Measurements from ENCODE around the gene BEGAIN. TPM values are rescaled to one million over a fixed set of nuclear protein-coding genes. Genes with fewer than 3 reads are reported as not detected.

The BEGAIN gene
- total RNA-seq, 1 experiment from 2014 or later: 0.24 TPM

DNA sequence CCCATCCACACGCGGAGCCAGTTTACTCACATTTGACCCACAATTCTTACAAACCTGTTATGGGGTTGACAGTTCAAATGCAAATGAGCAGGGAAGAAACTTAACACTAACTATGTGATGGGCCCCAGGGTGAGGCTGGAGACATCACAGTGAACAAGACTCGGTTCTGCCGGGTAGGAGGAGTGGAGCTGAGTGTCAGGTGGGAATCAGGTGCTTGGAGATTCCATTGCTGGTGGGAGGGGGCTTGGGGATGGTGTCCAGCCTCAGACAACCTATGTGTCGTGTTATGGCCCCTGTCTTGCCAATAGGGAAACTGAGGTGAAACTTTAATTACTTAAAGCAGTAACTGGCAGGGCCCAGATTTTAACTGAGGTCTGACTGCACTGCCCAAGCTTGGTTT is 41.9 kb downstream of the BEGAIN start:
- DNase-seq (ENCODE audit: low read depth): no peak
- in situ Hi-C loops (cut with HindIII; ENCODE audit: low pct_unique_long_range_greater_than_20kb, low sequenced_read_pairs): no loop called here

DNA sequence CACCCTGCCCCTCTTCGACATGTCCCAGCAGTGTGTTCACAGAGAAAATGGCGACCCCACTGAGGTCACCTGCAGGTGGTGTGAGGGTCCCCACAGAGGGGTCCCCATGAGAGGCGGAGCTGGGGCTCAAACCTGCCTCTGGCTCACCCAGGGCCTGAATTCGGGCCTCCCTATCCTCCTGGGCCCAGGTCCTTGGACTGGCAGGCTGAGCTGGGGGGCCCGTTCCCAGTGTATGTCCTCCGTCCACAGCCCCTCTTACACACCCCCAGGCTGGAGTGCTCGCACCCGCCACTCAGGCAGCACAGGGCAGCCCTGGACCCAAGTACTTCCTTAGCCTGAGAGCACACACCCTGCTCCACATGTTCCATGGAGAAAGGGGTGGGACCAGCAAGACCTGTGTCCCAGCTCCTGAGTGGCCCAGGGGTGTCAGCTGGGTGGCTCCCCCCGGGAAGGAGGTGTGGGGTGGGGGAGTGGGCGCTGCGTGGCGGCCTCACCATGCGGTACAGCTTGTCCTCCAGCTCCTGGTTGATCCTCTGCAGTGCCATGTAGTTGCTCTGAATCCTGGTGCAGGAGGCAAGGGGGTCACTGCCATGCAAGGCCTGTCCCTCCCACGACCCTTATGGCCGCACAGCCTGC is 42.6 kb downstream of the BEGAIN start:
- in situ Hi-C loops (cut with HindIII; ENCODE audit: low pct_unique_long_range_greater_than_20kb, low sequenced_read_pairs): no loop called here

DNA sequence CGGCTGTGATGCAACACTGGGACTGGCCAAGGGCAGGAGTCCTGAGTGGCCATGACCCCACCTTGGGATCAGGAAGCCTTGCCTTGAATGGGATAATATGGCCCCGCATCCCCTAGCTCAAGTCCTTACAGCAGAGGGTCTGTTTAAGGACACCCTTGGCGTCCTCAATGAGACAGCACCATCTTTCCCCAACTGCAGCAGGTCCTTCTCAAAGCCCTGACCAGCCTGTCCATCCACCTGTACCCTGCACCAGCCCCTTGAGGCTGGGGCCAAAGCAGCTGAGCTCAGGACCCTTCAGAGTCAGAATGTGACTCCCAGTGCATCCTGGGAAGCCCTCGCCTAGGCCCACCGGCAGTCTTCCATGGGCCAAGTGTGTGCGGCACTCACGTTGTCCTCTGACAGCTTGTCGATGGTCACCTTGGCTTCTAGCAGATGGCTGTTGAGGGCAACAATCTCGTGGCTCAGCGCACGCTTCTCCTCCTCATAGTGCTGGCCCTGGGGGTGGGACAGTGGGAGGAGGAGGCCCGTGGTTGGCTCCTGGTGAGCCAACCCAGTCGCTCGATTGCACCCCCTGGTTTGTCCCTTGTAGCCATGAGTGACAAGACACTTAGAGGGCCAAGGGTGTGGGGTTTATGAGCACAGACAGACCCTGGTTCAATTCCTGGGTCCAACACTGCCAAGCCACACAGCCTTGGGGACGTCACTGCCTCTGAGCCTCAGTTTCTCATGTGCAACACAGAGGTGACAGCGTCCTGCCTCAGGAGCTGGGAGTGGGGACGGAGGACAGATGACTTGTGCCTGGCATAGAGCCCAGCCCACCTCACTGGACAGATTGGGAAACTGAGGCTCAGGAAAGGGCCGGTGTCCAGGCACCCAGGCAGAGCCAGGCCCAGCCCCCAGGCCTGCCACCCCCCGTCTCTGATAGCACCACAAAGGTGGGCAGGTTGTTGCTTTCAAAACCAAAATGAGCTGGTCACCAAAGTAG is 43.5 kb downstream of the BEGAIN start:
- no peak for DNase-seq (ENCODE audit: low read depth)
- in situ Hi-C loops (cut with HindIII; ENCODE audit: low pct_unique_long_range_greater_than_20kb, low sequenced_read_pairs): no loop called here

More for the DNA sequence above, 42.6 kb downstream of the BEGAIN start:
- DNase-seq (ENCODE audit: low read depth): no peak

DNA sequence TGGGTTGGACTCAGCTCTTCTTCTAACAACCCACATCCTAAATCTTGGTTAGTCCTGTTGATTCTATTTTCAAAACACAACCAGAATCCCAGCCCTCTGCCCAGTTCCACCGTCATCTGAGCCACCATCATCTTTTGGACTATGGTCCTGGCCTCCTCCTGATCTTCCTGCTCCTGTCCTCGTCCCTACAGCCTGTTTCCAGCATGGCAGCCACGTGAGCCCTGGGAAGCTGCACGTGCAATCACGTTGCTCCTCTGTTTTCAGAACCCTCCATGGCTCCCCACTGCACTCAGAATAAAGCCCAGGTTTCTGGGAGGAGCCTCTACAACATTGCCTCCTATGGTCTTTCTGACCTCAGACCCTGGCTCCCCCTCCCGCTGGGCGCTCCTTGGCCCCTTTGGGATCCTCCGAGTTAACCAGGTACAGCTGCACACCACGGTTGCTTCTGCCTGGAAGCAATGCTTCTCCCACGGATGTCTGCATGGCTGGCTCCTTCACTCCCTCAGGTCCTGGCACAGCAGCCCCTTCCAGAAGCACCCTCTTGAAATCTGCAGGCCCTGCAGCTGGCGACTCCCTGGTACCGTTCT is 44.5 kb downstream of the BEGAIN start:
- no peak for DNase-seq (ENCODE audit: low read depth)
- in situ Hi-C loops (cut with HindIII; ENCODE audit: low pct_unique_long_range_greater_than_20kb, low sequenced_read_pairs): no loop called here

DNA sequence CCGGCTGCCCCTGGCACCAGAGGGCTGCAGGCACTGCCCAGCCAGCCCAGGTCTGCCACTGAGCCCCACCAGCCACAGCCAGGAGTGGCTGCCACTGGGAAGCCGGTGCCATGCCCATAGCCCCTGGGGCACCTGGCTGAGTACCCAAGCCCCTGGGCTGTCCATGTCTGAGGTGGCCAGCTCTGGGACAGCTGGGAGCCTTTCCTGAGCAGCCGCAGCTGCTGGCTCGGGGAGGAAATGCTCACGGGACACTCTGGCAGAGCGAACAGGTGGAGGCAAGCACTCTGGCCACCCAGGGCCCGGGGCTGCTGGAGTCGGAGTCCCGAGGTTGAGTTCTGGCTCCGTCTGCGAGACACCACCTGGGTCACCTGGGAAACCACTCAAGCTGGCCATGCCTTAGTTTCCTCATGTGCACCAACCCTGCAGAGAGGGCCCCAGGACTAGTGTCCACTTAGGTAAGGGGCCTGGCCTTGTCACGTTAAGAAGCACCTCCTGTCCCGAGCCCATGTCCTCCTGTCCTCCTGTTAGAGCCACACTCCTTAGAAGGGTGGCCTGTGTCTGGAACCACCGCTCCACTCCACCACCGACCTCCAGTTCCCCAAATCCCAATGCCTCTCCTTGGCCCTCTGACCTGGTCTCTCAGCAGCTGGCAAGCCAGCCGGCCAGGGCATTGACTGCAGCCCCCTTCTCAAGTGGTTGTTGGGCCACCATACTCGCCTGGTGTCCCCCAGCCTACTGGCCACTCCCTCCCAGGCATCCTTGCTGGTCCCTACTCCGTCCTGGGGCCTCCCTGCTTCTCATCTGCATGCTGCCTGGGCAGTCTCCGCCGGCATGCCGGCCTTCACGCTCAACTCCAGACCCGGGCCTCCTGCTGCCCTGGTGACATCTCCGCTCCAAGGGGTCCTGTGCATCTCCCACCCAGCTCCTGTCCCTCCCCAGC is 45.3 kb downstream of the BEGAIN start:
- DNase-seq (ENCODE audit: low read depth): no peak
- in situ Hi-C loops (cut with HindIII; ENCODE audit: low pct_unique_long_range_greater_than_20kb, low sequenced_read_pairs): no loop called here

DNA sequence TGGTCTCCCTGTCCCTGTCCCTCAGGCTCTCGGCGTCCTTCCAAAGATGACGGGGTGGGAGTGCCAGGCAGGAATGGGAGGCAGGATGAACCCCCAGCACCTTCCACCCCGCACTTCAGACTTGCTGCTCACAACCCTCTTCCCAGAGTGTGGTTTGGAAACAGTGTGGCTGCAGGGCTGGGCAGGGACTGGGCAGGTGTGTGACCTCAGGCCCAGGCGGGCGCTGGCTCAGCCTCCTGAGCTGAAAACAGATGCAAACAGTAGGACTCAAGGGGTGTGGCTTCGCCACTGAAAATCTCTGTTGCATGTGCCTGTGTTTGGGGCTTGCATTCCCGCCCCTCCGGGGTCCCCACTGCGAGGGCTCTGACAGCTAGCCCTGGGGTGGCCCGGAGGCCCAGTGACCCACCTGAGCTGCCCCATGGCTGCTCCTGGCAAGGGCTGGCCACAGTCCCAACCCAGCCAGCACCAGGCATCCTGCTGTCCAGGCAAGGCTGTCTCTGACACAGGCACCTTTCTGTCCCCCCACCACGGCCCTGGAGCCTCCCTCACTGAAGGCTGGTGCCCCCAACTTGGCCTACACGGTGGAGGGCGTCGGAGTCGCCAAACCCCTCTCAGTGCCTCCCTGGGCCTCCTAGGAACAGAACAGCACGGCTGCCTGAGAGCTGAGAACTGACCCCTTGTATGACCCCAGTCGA is 46.1 kb downstream of the BEGAIN start:
- in situ Hi-C loops (cut with HindIII; ENCODE audit: low pct_unique_long_range_greater_than_20kb, low sequenced_read_pairs): no loop called here
- DNase-seq (ENCODE audit: low read depth): no peak

DNA sequence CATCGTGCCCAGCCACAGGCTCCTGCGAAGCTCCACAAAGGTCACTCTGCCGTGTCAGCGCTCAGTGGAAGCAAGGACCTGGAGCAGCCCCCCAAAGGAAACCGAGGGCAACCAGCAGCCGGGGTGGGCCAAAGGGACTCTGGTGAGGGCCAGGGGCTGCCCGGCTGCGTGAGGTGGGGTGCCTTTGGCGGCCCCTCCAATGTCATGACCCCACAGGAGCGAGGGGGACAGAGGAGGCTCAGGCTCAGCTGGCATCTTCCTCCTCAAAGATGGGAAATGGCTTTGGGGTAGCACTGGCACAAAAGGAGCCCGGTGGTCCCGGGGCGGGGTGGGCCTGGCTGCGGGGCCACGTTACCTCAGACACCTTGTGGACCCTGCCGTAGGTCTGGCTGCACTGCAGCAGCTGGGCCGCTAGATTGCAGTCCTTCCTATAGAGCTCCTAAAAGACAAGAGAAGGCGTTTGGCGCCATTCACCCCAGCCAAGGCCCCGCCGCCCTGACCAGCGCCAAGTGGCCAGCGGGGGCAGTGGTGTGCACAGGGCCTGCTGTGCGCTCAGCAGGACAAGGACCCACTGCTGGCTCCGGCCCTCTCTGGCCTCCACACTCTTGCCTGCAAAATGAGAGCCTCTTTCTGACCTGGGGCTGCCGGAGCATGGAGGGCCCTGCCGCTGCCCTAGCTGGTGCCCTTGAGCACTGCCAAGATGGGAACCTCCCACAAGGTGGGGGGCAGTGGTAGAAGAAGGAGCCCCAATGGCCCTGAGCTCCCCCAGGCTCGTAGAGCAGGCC is 46.9 kb downstream of the BEGAIN start:
- in situ Hi-C loops (cut with HindIII; ENCODE audit: low pct_unique_long_range_greater_than_20kb, low sequenced_read_pairs): no loop called here
- DNase-seq (ENCODE audit: low read depth): no peak

DNA sequence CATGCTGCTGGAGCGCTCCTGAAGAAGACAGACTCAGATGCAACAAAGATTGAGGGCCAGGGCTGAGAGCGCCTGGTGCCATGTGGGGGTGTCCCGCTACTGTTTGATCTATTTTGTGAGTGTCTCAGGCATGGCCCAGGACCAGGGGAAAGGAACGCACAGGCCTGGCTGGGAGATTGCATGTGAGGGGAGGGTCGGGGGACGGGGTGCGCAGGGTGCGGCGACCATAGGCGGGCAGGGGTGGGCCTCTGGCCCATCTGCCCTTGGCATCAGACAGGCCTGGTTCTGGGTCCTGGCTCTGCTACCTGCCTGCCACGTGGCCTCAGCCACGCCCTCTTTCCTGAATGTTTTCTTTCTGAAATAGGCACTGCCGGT is 47.5 kb downstream of the BEGAIN start:
- in situ Hi-C loops (cut with HindIII; ENCODE audit: low pct_unique_long_range_greater_than_20kb, low sequenced_read_pairs): no loop called here
- DNase-seq (ENCODE audit: low read depth): no peak

DNA sequence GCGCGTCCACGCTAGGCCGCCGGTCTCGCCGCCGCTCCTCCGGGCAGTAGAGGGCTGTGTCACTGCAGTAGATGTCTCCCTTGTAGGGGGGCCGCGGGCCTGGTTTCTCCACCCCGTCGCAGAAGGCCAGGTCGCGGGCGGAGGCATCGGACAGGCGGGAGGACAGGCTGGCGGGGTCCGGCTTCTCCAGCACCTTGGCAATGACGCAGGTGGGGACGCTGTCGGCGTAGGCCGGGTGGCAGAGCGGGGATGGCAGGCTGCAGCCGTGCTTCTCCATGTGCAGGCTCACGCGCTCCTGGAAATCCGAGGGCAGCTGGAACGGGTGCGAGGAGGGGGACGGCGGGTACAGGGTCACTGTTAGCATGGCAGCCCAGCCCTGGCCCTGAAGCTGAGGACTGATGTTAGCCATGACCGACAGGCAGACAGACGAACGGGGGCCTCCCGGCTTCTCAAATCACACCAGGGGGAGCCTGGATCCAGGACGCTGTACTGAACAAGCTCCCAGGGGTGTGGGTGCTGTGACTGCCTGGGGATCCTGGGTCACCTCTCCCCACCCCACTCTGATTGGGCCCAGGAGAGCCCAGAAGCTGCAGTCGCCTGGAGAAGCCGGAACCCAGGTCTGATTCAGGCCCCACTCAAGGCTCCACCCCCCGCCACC is 48.1 kb downstream of the BEGAIN start:
- DNase-seq (ENCODE audit: low read depth): no peak
- in situ Hi-C loops (cut with HindIII; ENCODE audit: low pct_unique_long_range_greater_than_20kb, low sequenced_read_pairs): no loop called here

DNA sequence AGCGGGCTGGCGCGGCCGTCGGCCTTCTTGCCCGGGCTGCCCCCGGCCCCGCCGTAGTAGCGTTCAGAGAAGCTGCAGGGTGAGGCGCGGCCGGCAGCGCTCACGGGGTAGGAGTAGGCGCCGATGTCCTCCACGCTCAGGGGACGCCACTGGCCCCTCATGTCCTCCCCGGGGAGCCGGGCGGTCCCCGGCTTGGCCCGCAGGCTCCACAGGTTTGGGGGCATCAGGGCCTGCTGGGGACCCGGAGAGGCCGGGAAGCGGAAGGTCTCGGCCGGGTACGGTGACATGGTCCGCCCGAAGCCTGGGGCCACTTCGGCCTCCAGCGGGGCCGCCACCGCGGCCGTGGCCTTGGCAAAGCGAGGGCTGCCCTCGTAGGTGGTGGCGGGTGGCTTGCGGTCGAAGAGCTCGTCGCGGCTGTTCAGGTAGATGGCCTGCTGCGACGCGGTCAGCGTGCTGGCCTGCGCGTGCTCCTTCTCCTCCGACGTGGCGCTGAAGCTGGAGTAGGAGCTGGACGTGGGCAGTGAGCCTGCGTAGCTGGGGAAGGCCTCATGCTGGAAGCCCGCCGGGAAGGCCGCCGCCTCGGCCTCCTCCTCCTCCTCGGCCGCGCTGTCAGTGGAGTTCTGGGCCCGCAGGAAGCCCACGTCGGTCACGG is 48.7 kb downstream of the BEGAIN start:
- no peak for DNase-seq (ENCODE audit: low read depth)
- in situ Hi-C loops (cut with HindIII; ENCODE audit: low pct_unique_long_range_greater_than_20kb, low sequenced_read_pairs): no loop called here

DNA sequence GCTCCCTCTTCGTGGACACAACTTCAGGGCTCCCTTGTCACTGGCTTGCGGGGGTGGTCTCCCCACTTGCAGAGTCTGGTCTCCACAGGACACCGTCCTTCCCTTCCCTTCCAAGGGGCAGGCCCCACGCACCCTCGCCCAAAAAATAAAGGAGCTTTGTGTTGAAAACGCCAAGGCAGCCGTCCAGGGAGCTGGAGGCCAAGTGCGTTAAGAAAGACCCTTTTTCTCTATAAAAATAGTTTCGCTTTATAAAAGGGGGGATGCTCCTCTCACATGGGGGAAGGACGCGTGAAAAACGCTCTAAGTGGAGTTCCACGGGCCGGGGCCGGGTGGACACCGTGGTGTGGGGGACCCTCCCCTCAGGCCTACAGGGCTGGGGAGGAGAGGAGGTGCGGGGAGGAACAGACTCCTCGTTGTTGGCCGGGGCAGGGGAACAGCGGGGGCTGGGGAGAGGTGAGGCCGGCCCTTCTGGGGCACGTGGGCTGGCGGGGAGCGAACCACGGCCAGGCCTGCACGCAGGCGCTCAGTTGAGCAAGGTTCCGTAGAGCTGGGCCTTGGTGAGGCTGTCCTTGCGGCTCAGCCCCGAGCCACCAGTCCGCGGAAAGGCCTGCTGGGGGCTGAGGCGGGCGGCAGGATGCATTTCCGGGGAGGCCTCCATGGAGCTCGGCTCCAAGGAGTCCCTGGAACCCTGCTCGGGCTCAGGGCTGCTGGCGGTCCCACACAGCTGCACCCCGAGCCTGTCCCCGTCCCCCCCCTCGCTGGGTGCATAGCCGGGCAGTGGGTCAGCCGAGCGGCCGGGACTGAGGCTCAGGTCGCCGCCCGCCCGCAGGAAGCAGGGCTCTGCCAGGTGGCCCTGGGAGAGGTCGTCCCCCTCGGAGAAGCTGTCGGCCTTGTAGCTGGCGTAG is 49.5 kb downstream of the BEGAIN start:
- in situ Hi-C loops (cut with HindIII; ENCODE audit: low pct_unique_long_range_greater_than_20kb, low sequenced_read_pairs): no loop called here
- DNase-seq (ENCODE audit: low read depth): no peak

DNA sequence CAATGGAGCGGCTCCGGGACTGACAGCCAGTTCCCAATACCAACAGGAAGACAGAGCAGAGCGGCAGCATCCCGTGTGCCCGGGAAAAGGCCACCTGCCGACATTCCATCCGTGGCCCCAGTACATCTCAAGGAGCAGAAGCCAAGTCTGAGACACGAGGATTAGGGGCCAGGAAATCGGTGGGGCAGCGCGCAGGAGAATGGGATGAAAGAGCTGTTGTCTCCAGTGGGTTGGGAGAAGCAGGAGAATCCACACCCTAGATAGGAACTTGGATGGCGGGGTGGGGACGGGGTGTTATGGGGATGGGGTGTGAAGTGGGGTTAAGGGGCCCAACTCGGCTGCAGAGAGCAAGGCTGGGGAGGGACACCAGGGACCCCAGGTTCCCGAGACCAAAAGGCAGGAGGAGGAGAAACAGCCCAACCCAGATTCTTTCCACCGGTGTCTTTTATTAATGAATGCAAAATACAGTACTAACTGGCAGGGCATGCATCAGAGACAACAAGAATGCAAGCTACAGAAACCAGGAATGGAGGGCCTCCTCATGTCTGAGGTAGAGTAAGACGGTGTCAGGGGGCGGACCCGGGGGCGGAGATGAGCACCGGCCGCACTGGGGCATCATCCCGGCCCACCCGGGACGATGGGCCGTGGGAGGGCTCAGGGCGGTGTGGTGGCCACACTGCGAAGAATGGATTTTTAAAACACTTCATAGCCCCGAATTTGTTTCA is 50.3 kb downstream of the BEGAIN start:
- in situ Hi-C loops (cut with HindIII; ENCODE audit: low pct_unique_long_range_greater_than_20kb, low sequenced_read_pairs): no loop called here
- no peak for DNase-seq (ENCODE audit: low read depth)

DNA sequence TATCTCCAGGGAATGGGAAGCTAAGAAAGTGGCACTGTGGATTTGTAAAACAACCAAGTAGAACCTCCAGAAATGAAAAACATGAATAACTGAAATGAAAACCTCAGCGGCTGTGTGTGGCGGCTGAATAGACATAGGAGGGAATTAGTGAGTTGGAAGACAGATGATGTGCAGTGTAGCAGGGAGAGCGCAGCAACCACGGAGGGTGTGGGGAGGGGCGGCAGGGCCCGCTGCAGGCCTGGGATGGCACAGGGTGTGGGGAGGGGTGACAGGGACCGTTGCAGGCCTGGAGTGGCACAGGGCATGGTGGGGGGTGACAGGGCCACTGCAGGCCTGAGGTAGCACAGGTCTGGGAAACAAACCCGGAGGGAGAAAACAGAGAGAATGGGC is 51.1 kb downstream of the BEGAIN start:
- DNase-seq (ENCODE audit: low read depth): no peak
- in situ Hi-C loops (cut with HindIII; ENCODE audit: low pct_unique_long_range_greater_than_20kb, low sequenced_read_pairs): no loop called here

DNA sequence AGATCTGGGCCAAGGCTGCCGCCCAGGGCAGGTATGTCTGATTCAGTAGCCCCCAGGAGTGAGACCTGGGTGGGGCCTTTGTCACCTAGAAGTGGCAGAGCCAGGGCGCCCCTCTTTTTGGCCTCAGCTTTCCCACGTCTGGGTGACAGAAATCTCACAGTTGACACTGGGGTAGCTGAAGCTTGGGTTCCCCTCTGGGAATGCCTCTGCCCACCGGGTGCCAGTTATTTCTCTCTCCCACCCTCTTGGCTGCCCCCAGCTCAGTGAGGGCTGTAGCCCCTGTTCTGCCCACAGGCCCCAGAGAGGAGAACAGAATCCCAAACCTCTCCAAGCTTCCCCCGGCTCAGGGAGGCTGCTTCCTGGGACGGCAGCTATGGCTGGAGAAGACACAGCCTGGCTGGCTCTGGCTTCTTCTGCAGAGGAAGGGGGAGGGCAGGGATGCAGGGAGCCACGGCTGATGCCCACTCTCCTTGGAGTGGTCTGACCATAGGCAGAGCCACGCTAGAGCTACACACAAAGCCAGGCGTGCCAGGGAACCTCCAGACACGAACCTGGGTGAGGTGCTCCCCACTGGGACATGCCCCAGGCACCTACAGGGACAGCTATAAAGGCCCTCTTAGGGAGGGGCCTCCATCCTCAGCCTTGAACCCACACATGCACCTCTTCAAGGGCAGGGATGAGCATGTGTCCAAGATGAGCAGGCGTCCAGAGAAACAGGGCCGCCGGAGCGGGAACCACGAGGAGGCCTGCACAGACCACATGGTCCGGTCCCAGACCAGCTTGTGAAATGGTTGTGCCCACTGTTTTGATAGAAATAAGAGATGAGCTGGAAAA is 51.7 kb downstream of the BEGAIN start:
- no peak for DNase-seq (ENCODE audit: low read depth)
- in situ Hi-C loops (cut with HindIII; ENCODE audit: low pct_unique_long_range_greater_than_20kb, low sequenced_read_pairs): no loop called here

Measured in Caki2 (cell line).